Measurements from ENCODE around the gene KDM4C.
A peak's percentile ranks its signal among the peaks of the same experiment; 100 is the strongest.

Gene KDM4C

GRCh38 chr9:6909181-6909580 is 151.4 kb downstream of the KDM4C start:
- no peak overlapping the region for H2AFZ ChIP-seq (ENCODE audit: low read length)
- H3K36me3 ChIP-seq (ENCODE audit: insufficient read depth, low read length), result no peaks in the 10 kb centered on the region
- TF ChIP-seq EZH2 (IDR thresholded peaks at IDR 0.05; ENCODE audit: borderline replicate concordance, low read length), result no peak
- no peak for TF ChIP-seq CTCF (IDR thresholded peaks at IDR 0.05; ENCODE audit: low read length)

DNA sequence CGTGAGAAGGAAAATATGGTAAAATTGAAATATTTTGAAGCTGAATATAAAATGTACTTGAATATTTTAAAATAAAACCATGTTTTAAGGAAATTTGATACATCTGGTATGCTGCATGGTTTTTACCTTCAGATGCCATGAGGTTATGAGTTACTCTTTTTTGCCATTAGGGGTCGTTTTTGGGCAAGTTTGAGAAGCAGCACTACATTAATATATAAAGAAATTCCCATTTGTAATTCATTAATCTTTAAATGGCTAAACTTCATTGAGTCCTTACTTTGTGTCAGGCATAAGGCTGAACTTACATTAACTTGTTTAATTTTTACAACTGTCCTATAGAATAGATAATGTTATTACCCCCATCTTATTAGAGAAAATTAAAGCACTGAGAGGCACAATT is 152.3 kb downstream of the KDM4C start:
- TF ChIP-seq EZH2 (IDR thresholded peaks at IDR 0.05; ENCODE audit: borderline replicate concordance, low read length) (no peak), CTCF (IDR thresholded peaks at IDR 0.05; ENCODE audit: low read length) (peak; percentile 72)
- H3K27me3 ChIP-seq (ENCODE audit: insufficient read depth, low read length), result no peaks in the 10 kb centered on the region
- no peaks in the 10 kb centered on the region for H3K36me3 ChIP-seq (ENCODE audit: insufficient read depth, low read length)
- H3K9ac ChIP-seq (ENCODE audit: low read length), result no peak overlapping the region
- no peaks in the 10 kb centered on the region for H4K20me1 ChIP-seq (ENCODE audit: insufficient read depth, low read length)
- no peak overlapping the region for H3K4me2 ChIP-seq (ENCODE audit: low read length)
- no peak overlapping the region for H2AFZ ChIP-seq (ENCODE audit: low read length)
- H3F3A ChIP-seq (ENCODE audit: insufficient read depth, low read length), result no peaks in the 10 kb centered on the region
- no peaks in the 10 kb centered on the region for H3K9me2 ChIP-seq (ENCODE audit: low read depth, low read length)
- H3K4me1 ChIP-seq (ENCODE audit: insufficient read depth, low read length, severe bottlenecking), result no peaks in the 10 kb centered on the region
- no peaks in the 10 kb centered on the region for H3K79me2 ChIP-seq (ENCODE audit: insufficient read depth, low read length)
- H3K9me3 ChIP-seq (ENCODE audit: low read length), result no peaks in the 10 kb centered on the region
- no peak overlapping the region for H3K27ac ChIP-seq (ENCODE audit: low read depth, low read length, poor library complexity, severe bottlenecking)
- no peak overlapping the region for H3K4me3 ChIP-seq (ENCODE audit: low read depth, low read length, poor library complexity, severe bottlenecking)

More at GRCh38 chr9:6909181-6909580, 151.4 kb downstream of the KDM4C start:
- Histone ChIP-seq H3K27ac (ENCODE audit: low read depth, low read length, poor library complexity, severe bottlenecking) (no peak overlapping the region), H4K20me1 (ENCODE audit: insufficient read depth, low read length) (no peaks in the 10 kb centered on the region), H3K4me3 (ENCODE audit: low read depth, low read length, poor library complexity, severe bottlenecking) (no peak overlapping the region), H3K79me2 (ENCODE audit: insufficient read depth, low read length) (no peaks in the 10 kb centered on the region), H3K4me2 (ENCODE audit: low read length) (no peak overlapping the region), H3K9me2 (ENCODE audit: low read depth, low read length) (no peaks in the 10 kb centered on the region), H3K9me3 (ENCODE audit: low read length) (no peaks in the 10 kb centered on the region), H3F3A (ENCODE audit: insufficient read depth, low read length) (no peaks in the 10 kb centered on the region), H3K9ac (ENCODE audit: low read length) (no peak overlapping the region), H3K27me3 (ENCODE audit: insufficient read depth, low read length) (no peaks in the 10 kb centered on the region), H3K4me1 (ENCODE audit: insufficient read depth, low read length, severe bottlenecking) (no peaks in the 10 kb centered on the region)

DNA sequence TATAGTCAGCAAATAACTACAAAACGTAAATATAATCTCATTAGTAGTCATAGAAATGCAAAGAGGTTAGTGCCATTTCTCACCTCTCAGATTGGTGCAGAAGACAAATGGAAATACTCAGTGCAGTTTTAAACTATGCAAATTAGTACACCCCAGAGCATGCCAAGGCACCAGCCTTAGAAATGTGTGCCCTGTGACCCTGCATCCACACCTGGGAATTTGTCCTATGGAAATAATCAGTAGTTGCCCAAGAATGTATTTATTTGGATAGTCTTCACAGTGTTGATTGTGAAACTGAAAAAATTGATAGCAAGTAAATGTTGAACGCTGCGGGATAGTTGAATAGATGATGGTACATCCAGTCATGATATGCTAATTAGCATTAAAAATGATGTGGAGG is 152.7 kb downstream of the KDM4C start:
- Histone ChIP-seq H3K36me3 (ENCODE audit: insufficient read depth, low read length) (no peaks in the 10 kb centered on the region), H3K4me2 (ENCODE audit: low read length) (no peak overlapping the region), H4K20me1 (ENCODE audit: insufficient read depth, low read length) (no peaks in the 10 kb centered on the region), H3K9ac (ENCODE audit: low read length) (no peak overlapping the region), H3F3A (ENCODE audit: insufficient read depth, low read length) (no peaks in the 10 kb centered on the region), H3K4me1 (ENCODE audit: insufficient read depth, low read length, severe bottlenecking) (no peaks in the 10 kb centered on the region), H3K9me2 (ENCODE audit: low read depth, low read length) (no peaks in the 10 kb centered on the region), H3K27ac (ENCODE audit: low read depth, low read length, poor library complexity, severe bottlenecking) (no peak overlapping the region), H3K9me3 (ENCODE audit: low read length) (no peaks in the 10 kb centered on the region), H3K27me3 (ENCODE audit: insufficient read depth, low read length) (no peaks in the 10 kb centered on the region), H3K4me3 (ENCODE audit: low read depth, low read length, poor library complexity, severe bottlenecking) (no peak overlapping the region), H3K79me2 (ENCODE audit: insufficient read depth, low read length) (no peaks in the 10 kb centered on the region), H2AFZ (ENCODE audit: low read length) (no peak overlapping the region)
- no peak for TF ChIP-seq CTCF (IDR thresholded peaks at IDR 0.05; ENCODE audit: low read length)
- no peak for TF ChIP-seq EZH2 (IDR thresholded peaks at IDR 0.05; ENCODE audit: borderline replicate concordance, low read length)
